Fibroblast of lung (primary cell): Measurements from ENCODE around the gene BTBD7. TPM values are rescaled to one million over a fixed set of nuclear protein-coding genes. Genes with fewer than 3 reads are reported as not detected.

ENCODE experiments used
- DNase-seq, 2 donors: peaks; one replicate each; pipeline versions ENCODE4 v3.0.0 to v3.0.0-alpha.2; 2010; ENCODE audit warnings: low read depth in 2 of 2
- H2AFZ ChIP-seq: 2 replicates; pipeline ENCODE4 v1.5.1; 2012; ENCODE audit warnings: low read length, control low read depth, inconsistent platforms
- H3K27ac ChIP-seq: 2 replicates; pipeline ENCODE4 v1.5.1; 2011; ENCODE audit warnings: low read length, control low read depth; ENCODE audit not compliant: insufficient read depth
- H3K27me3 ChIP-seq: 2 replicates; pipeline ENCODE4 v1.5.1; 2011; ENCODE audit warnings: mild to moderate bottlenecking, low read length; ENCODE audit not compliant: control insufficient read depth, insufficient read depth
- H3K36me3 ChIP-seq: 2 replicates; pipeline ENCODE4 v1.5.1; 2011; ENCODE audit warnings: low read length; ENCODE audit not compliant: control insufficient read depth, insufficient read depth
- H3K4me1 ChIP-seq: 2 replicates; pipeline ENCODE4 v1.5.1; 2011; ENCODE audit warnings: low read length; ENCODE audit not compliant: control insufficient read depth, insufficient read depth; ENCODE audit errors: extremely low read depth
- H3K4me2 ChIP-seq: 2 replicates; pipeline ENCODE4 v1.5.1; 2011; ENCODE audit warnings: low read length, control low read depth; ENCODE audit not compliant: insufficient read depth; ENCODE audit errors: extremely low read depth
- H3K4me3 ChIP-seq, 4 experiments: fragments of 200-600 bp in 1 of 4; sonication (generic) in 1 of 4; replicated peaks in 1 of 4; 2 replicates each; pipeline ENCODE4 v1.5.1; 2011 to 2016; ENCODE audit warnings: low read length in 4 of 4, low read depth in 3 of 4, mild to moderate bottlenecking in 3 of 4, control low read depth in 2 of 4, inconsistent platforms in 1 of 4, mixed read lengths in 1 of 4; ENCODE audit not compliant: insufficient read depth in 1 of 4; ENCODE audit errors: control extremely low read depth in 1 of 4
- H3K79me2 ChIP-seq: 2 replicates; pipeline ENCODE4 v1.5.1; 2012; ENCODE audit warnings: mild to moderate bottlenecking, low read length, inconsistent platforms; ENCODE audit not compliant: control insufficient read depth, insufficient read depth
- H3K9ac ChIP-seq: 2 replicates; pipeline ENCODE4 v1.5.1; 2011; ENCODE audit warnings: mild to moderate bottlenecking, low read length, control low read depth; ENCODE audit not compliant: insufficient read depth
- H3K9me3 ChIP-seq: 2 replicates; pipeline ENCODE4 v1.5.1; 2012; ENCODE audit warnings: low read depth, low read length; ENCODE audit not compliant: control insufficient read depth, insufficient read depth
- H4K20me1 ChIP-seq: 2 replicates; pipeline ENCODE4 v1.5.1; 2011; ENCODE audit warnings: low read length; ENCODE audit not compliant: control insufficient read depth, insufficient read depth; ENCODE audit errors: extremely low read depth
- CTCF ChIP-seq, 2 donors: IDR thresholded peaks in 1 of 2; conservative IDR thresholded peaks in 1 of 2; 1 replicate in 1 of 2; 2 replicates in 1 of 2; pipeline ENCODE4 v1.5.1; 2011 to 2012; ENCODE audit warnings: low read length in 2 of 2, control low read depth in 1 of 2, inconsistent platforms in 1 of 2, low read depth in 1 of 2, mild to moderate bottlenecking in 1 of 2
- EZH2 ChIP-seq: IDR thresholded peaks from 2 replicates; pipeline ENCODE4 v1.5.1; 2012; ENCODE audit warnings: low read length, control low read depth, mild to moderate bottlenecking; ENCODE audit errors: missing control alignments
- polyA plus RNA-seq, 2 donors: library from polyadenylated mRNA; depleted of rRNA in 1 of 2; stranded (reverse) in 1 of 2; unstranded in 1 of 2; fragments of >200 nt; gene quantifications; 2 replicates each; pipeline ENCODE4 v1.2.1, GENCODE V29; 2011 to 2012; ENCODE audit warnings: missing spikeins in 1 of 2
- total RNA-seq: library from RNA; depleted of rRNA; stranded (reverse); fragments of >200 nt; gene quantifications from 2 replicates; pipeline ENCODE4 v1.2.1, GENCODE V29; 2014

Gene BTBD7
- total and polyA plus RNA-seq, 2 donors (not counting 1 experiment from before 2014, with no cell fraction given) = 20.5 to 25.9 TPM

GRCh38 chr14:93322929-93323599, 9.8 kb downstream of the BTBD7 start:
- H3K27me3 ChIP-seq = no peaks in the 10 kb centered on the region
- H2AFZ ChIP-seq = no peak overlapping the region
- H3K79me2 ChIP-seq = peaks cover 84% of the 10 kb centered on the region
- no peaks in the 10 kb centered on the region for H3K36me3 ChIP-seq
- no peaks in the 10 kb centered on the region for H3K9me3 ChIP-seq
- no peak for DNase-seq
- TF ChIP-seq CTCF (conservative IDR thresholded peaks at IDR 0.05 in 1 of 2, IDR thresholded peaks at IDR 0.05 in 1 of 2; ENCODE audit: low read depth in 1 of 2, low read length in 2 of 2) = no peak
- no peak for TF ChIP-seq EZH2
- H3K4me2 ChIP-seq = no peak overlapping the region
- no peak overlapping the region for H3K27ac ChIP-seq
- no peak overlapping the region for H3K4me3 ChIP-seq
- peaks cover 7% of the 10 kb centered on the region for H3K4me1 ChIP-seq
- H4K20me1 ChIP-seq = no peaks in the 10 kb centered on the region
- H3K9ac ChIP-seq = no peak overlapping the region

- Histone ChIP-seq H3K36me3 (no peaks in the 10 kb centered on the region), H3K4me1 (peaks cover 10% of the 10 kb centered on the region), H3K4me3 (no peak overlapping the region), H3K9ac (no peak overlapping the region), H3K27me3 (no peaks in the 10 kb centered on the region), H3K79me2 (peaks cover 79% of the 10 kb centered on the region), H3K27ac (no peak overlapping the region), H4K20me1 (no peaks in the 10 kb centered on the region), H2AFZ (no peak overlapping the region), H3K4me2 (no peak overlapping the region), H3K9me3 (no peaks in the 10 kb centered on the region)
- TF ChIP-seq CTCF (conservative IDR thresholded peaks at IDR 0.05 in 1 of 2, IDR thresholded peaks at IDR 0.05 in 1 of 2; ENCODE audit: low read depth in 1 of 2, low read length in 2 of 2) (no peak), EZH2 (no peak)
- DNase-seq = peak in 1 of 2 donors; percentile 23
Measured at GRCh38 chr14:93320489-93320888, 12.3 kb downstream of the BTBD7 start.

- no peak overlapping the region for H3K4me3 ChIP-seq
- no peak for TF ChIP-seq CTCF (conservative IDR thresholded peaks at IDR 0.05 in 1 of 2, IDR thresholded peaks at IDR 0.05 in 1 of 2; ENCODE audit: low read depth in 1 of 2, low read length in 2 of 2)
- no peak for TF ChIP-seq EZH2
- no peak overlapping the region for H3K27ac ChIP-seq
- no peak overlapping the region for H3K9ac ChIP-seq
- H3K27me3 ChIP-seq = no peaks in the 10 kb centered on the region
- H3K4me2 ChIP-seq = no peak overlapping the region
- H2AFZ ChIP-seq = no peak overlapping the region
- H3K4me1 ChIP-seq = peaks cover 10% of the 10 kb centered on the region
- DNase-seq = no peak
- H4K20me1 ChIP-seq = no peaks in the 10 kb centered on the region
- no peaks in the 10 kb centered on the region for H3K9me3 ChIP-seq
- no peaks in the 10 kb centered on the region for H3K36me3 ChIP-seq
- peaks cover 78% of the 10 kb centered on the region for H3K79me2 ChIP-seq
Measured at GRCh38 chr14:93319958-93320357, 12.9 kb downstream of the BTBD7 start.
